Adrenal gland (tissue), 12 donors: ENCODE data around the gene AZU1. TPM values are rescaled to one million over a fixed set of nuclear protein-coding genes. Genes with fewer than 3 reads are reported as not detected.

Experiments
- DNase-seq, 7 donors: peaks; one replicate each; pipeline ENCODE4 v3.0.0-alpha.2; 2019 to 2020
- H3K27ac ChIP-seq, 5 donors: fragments of 200-600 bp; sonication (generic) in 4 of 5; 1 replicate in 3 of 5; 2 replicates in 2 of 5; pipeline versions ENCODE4 v1.5.1 to v1.8.0; 2016 to 2020; ENCODE audit warnings: mild to moderate bottlenecking in 1 of 5
- H3K27me3 ChIP-seq: fragments of 200-600 bp; 2 replicates; pipeline ENCODE4 v1.8.0; 2021
- H3K36me3 ChIP-seq, 2 donors: fragments of 200-600 bp; replicated peaks in 1 of 2; 1 replicate in 1 of 2; 2 replicates in 1 of 2; pipeline versions ENCODE4 v1.5.1 to v1.8.0; 2018 to 2022
- H3K4me1 ChIP-seq, 2 donors: fragments of 200-600 bp; replicated peaks in 1 of 2; 1 replicate in 1 of 2; 2 replicates in 1 of 2; pipeline versions ENCODE4 v1.5.1 to v1.8.0; 2018 to 2021
- H3K4me3 ChIP-seq, 4 donors: fragments of 200-600 bp; sonication (generic) in 3 of 4; one replicate each; pipeline ENCODE4 v1.5.1; 2016 to 2018
- H3K9me3 ChIP-seq, 3 donors: fragments of 200-600 bp; sonication (generic) in 1 of 3; replicated peaks in 1 of 3; 1 replicate in 2 of 3; 2 replicates in 1 of 3; pipeline versions ENCODE4 v1.5.1 to v1.8.0; 2016 to 2021
- POLR2A ChIP-seq, 2 donors: fragments of 450-650 bp; IDR thresholded peaks; one replicate each; pipeline ENCODE4 v1.6.1; 2017; ENCODE audit warnings: antibody characterized with exemption in 2 of 2, mild to moderate bottlenecking in 2 of 2, moderate library complexity in 1 of 2
- WGBS, 4 donors: extraction: QIAGEN DNeasy Blood & Tissue Kit in 2 of 4; methylation state at CpG; one replicate each; pipeline versions ENCODE4 v1.1.5 to v1.1.7; 2013 to 2017; 5-methylcytosine and 5-hydroxymethylcytosine counted together
- intact Hi-C, 2 donors: fragments of 100-400 bp; cut with DNase I; formaldehyde crosslinking; loops; one replicate each; pipeline versions ENCODE4 v1.14.1 to v1.15.0; 2022 to 2023
- polyA plus RNA-seq, 3 donors: library from polyadenylated mRNA; stranded (reverse); fragments of 200-250 nt in 2 of 3; fragments of 350-450 nt in 1 of 3; fragmentation: Illumina TruSeq in 1 of 3; extraction: RNeasy Lipid Tissue Mini Kit (QIAGEN cat#74804) in 1 of 3; gene quantifications; one replicate each; pipeline ENCODE4 v1.2.3, GENCODE V29; 2013 to 2014
- total RNA-seq, 9 donors: library from RNA; depleted of rRNA in 4 of 9; stranded (reverse); fragments of >200 nt in 4 of 9; fragments of 120-200 nt in 1 of 9; fragmentation: NEBNext Ultra II Directional in 1 of 9; extraction: Animal tissue kit (Norgen Biotek cat#: 25700) in 1 of 9; gene quantifications; one replicate each; pipeline versions ENCODE4 v1.1.0 to v1.2.4, GENCODE V29; 2013 to 2023
- TF ChIP-seq, protein P1 (sequence below), 6 experiments: fragments of 450-650 bp in 4 of 6; fragments of 200-600 bp in 2 of 6; sonication (generic) in 1 of 6; IDR thresholded peaks; 1 replicate in 5 of 6; 2 replicates in 1 of 6; pipeline versions ENCODE4 v1.5.1 to v1.8.0; 2016 to 2021; ENCODE audit warnings: antibody characterized with exemption in 6 of 6, mild to moderate bottlenecking in 2 of 6, moderate library complexity in 1 of 6
- donor health status: healthy with polysubstance abuse.
- donor health status: Bipolar disorder and iron deficiency.
- donor health status: DM: yes; HTN: yes; CAD: no.
- donor health status: DM: no; HTN: no; CAD: no.
- donor health status: DM: no; HTN: no; CAD: no.
- donor health status: DM: yes; HTN: yes; CAD: no.

AZU1 gene
- total and polyA plus RNA-seq, 12 donors, result 0.11 to 1.1 (median 0.30) TPM; not detected in 5

GRCh38 chr19:807627-808422 is 19.8 kb upstream of the AZU1 start:
- Histone ChIP-seq H3K4me3 (no peak overlapping the region), H3K27ac (no peak overlapping the region), H3K36me3 (peaks cover 0 to 91% of the 10 kb centered on the region in 2 donors), H3K4me1 (peaks cover 0 to 12% of the 10 kb centered on the region in 2 donors), H3K27me3 (no peaks in the 10 kb centered on the region), H3K9me3 (no peaks in the 10 kb centered on the region)
- WGBS, 4 donors, result 82 to 87% (median 86%) methylated on average over 26 to 44 of the region's 44 CpGs
- no peak for DNase-seq
- TF ChIP-seq, protein P1, sequence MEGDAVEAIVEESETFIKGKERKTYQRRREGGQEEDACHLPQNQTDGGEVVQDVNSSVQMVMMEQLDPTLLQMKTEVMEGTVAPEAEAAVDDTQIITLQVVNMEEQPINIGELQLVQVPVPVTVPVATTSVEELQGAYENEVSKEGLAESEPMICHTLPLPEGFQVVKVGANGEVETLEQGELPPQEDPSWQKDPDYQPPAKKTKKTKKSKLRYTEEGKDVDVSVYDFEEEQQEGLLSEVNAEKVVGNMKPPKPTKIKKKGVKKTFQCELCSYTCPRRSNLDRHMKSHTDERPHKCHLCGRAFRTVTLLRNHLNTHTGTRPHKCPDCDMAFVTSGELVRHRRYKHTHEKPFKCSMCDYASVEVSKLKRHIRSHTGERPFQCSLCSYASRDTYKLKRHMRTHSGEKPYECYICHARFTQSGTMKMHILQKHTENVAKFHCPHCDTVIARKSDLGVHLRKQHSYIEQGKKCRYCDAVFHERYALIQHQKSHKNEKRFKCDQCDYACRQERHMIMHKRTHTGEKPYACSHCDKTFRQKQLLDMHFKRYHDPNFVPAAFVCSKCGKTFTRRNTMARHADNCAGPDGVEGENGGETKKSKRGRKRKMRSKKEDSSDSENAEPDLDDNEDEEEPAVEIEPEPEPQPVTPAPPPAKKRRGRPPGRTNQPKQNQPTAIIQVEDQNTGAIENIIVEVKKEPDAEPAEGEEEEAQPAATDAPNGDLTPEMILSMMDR (IDR thresholded peaks at IDR 0.05), result no peak
- no peak for TF ChIP-seq POLR2A (IDR thresholded peaks at IDR 0.05)
- intact Hi-C loops, result no loop called here

- H3K4me1 ChIP-seq, result peaks cover 0 to 6% of the 10 kb centered on the region in 2 donors
- intact Hi-C loops, result no loop called here
- 87 to 100% (median 92%) methylated on average over 3 to 26 of the region's 26 CpGs for WGBS, 4 donors
- no peak for TF ChIP-seq POLR2A (IDR thresholded peaks at IDR 0.05)
- TF ChIP-seq, protein P1 (IDR thresholded peaks at IDR 0.05), result no peak
- no peak overlapping the region for H3K4me3 ChIP-seq
- H3K27me3 ChIP-seq, result no peaks in the 10 kb centered on the region
- peak in 1 of 7 donors; percentile 21 for DNase-seq
- H3K36me3 ChIP-seq, result peaks cover 0 to 88% of the 10 kb centered on the region in 2 donors
- H3K9me3 ChIP-seq, result no peaks in the 10 kb centered on the region
- no peak overlapping the region for H3K27ac ChIP-seq
These were observed 19.2 kb upstream of the AZU1 start for GRCh38 chr19:808423-808775.

DNA sequence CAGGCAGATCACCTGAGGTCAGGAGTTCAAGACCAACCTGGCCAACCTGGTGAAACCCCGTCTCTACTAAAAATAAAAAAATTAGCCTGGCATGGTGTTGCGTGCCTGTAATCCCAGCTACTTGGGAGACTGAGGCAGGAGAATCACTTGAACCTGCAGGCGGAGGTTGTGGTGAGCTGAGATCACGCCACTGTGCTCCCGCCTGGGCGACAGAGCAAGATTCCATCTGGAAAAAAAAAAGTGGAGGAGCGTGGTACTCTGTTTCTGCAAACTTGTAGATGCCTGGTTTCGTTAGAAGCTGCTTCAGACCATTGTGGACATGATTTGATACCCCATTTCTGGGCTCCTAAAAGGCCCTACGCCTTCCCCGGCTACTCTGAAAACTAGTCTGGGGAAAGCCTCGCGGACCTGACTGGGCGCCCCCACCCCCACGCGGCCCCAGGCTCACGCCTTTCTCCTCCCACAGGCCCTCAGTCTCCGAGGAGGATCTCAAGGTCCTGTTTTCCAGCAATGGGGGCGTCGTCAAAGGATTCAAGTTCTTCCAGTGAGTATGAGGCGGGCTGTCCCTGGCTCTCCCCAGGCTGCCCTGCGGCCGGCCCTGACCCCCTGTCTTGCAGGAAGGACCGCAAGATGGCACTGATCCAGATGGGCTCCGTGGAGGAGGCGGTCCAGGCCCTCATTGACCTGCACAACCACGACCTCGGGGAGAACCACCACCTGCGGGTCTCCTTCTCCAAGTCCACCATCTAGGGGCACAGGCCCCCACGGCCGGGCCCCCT is 17.4 kb upstream of the AZU1 start:
- H3K36me3 ChIP-seq, result peaks cover 0 to 70% of the 10 kb centered on the region in 2 donors
- no peaks in the 10 kb centered on the region for H3K4me1 ChIP-seq
- no peak overlapping the region for H3K4me3 ChIP-seq
- H3K27me3 ChIP-seq, result no peaks in the 10 kb centered on the region
- H3K9me3 ChIP-seq, result no peaks in the 10 kb centered on the region
- intact Hi-C loops, result no loop called here
- no peak overlapping the region for H3K27ac ChIP-seq
- WGBS, 4 donors, result 66 to 74% (median 72%) methylated on average over 17 to 30 of the region's 30 CpGs
- TF ChIP-seq, protein P1 (IDR thresholded peaks at IDR 0.05), result no peak
- TF ChIP-seq POLR2A (IDR thresholded peaks at IDR 0.05), result no peak
- DNase-seq, result peak in 3 of 7 donors; percentile 42 to 61 (median 54)

DNA sequence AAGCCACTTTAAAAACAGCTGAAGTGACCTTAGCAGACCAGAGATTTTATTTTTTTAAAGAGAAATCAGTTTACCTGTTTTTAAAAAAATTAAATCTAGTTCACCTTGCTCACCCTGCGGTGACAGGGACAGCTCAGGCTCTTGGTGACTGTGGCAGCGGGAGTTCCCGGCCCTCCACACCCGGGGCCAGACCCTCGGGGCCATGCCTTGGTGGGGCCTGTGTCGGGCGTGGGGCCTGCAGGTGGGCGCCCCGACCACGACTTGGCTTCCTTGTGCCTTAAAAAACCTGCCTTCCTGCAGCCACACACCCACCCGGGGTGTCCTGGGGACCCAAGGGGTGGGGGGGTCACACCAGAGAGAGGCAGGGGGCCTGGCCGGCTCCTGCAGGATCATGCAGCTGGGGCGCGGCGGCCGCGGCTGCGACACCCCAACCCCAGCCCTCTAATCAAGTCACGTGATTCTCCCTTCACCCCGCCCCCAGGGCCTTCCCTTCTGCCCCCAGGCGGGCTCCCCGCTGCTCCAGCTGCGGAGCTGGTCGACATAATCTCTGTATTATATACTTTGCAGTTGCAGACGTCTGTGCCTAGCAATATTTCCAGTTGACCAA is 16.7 kb upstream of the AZU1 start:
- peak in 1 of 7 donors; percentile 30 for DNase-seq
- TF ChIP-seq POLR2A (IDR thresholded peaks at IDR 0.05), result no peak
- TF ChIP-seq, protein P1 (IDR thresholded peaks at IDR 0.05), result no peak
- Histone ChIP-seq H3K4me1 (no peaks in the 10 kb centered on the region), H3K4me3 (no peak overlapping the region), H3K36me3 (peaks cover 0 to 62% of the 10 kb centered on the region in 2 donors), H3K27me3 (no peaks in the 10 kb centered on the region), H3K9me3 (no peaks in the 10 kb centered on the region), H3K27ac (no peak overlapping the region)
- intact Hi-C loops, result no loop called here
- 84 to 87% (median 86%) methylated on average over 17 to 25 of the region's 25 CpGs for whole genome bisulfite sequencing, 4 donors
